ENCODE measurements around the gene HCRTR2.
A peak's percentile ranks its signal among the peaks of the same experiment; 100 is the strongest.
"Not testable (repeated sequence)": the region's sequence is repeated elsewhere in the genome, so short reads cannot be mapped to it uniquely, and the experiment has no call there.

Gene HCRTR2

DNA sequence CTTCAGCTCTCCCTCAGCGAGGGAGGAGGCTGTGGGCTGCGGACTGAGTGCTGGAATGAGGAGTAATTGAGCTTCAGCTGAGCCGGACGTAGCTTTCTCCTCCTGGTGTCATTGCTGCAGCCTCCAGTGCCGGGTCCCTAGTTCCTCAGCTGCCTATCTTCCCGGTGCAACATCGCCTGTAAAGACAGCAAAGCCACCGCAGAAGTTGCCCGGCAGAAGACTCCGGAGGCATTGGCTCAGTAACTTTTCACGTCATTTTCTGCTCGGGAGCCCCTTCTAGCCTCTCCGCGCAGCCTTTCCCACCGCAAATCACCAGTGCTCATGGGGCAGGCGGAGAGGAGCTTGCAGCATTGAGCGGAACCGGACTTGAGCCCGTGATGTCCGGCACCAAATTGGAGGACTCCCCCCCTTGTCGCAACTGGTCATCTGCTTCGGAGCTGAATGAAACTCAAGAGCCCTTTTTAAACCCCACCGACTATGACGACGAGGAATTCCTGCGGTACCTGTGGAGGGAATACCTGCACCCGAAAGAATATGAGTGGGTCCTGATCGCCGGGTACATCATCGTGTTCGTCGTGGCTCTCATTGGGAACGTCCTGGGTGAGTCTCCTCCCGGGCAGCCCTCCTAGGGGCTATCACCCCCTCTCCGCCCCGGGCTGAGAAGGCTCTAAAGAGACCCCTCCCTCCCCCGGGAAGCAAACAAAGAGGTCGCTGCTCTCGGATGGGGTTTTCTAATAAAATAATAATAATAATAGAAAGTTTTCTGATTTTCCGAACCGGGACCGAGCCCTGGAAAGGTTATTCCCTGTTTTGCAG is at the start of gene HCRTR2:
Gene HCRTR2 (plus strand): TSS at position 305 of the 816 bp plus-strand sequence. CDS start 73 bp downstream, at position 378.
- peak; percentile 56 for DNase-seq (ENCODE audit: low read depth, low spot score)

DNA sequence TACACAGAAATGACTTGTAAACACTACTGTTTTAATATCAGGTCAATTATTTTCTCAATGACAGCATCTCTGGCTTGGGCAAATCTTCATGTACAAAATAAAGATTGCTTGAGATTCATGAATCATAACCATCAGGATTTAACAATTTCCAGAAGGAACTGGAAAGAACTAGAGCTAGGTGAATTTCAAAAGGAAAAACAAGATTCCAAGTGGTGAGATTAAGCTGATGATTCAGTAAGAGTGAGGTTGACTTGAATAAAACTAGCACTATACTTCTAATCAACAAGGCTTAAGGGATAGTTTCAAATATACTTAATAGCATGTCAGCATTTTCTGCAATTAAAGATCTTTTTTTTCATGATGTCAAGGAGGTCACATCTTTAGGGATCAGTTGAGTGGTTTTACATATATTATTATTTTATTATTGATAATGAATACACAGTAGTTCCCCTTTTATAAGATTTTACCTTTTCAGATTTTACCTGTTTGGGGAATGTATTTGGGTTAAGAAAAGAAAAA is 43.5 kb upstream of the HCRTR2 start:
- DNase-seq (ENCODE audit: low read depth, low spot score), result no peak

DNA sequence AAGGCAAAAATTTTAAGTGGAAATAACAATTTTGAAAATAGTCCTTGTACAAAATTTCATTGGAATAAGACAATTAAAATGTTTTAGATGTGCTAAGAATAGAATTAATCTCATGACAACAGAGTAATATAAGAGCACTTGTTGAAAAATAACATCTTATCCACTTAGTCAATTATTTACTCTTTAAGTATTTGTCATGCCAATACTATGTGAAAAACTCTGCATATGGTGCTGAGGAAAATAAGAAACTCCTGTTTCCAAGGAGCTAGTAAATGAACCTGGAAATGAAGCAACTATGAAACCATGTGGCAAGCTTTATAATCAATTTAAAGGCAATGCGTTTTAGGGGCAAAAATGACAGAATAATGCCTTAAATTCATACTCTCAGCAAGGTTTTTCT is 42.7 kb upstream of the HCRTR2 start:
- no peak for DNase-seq (ENCODE audit: low read depth, low spot score)

DNA sequence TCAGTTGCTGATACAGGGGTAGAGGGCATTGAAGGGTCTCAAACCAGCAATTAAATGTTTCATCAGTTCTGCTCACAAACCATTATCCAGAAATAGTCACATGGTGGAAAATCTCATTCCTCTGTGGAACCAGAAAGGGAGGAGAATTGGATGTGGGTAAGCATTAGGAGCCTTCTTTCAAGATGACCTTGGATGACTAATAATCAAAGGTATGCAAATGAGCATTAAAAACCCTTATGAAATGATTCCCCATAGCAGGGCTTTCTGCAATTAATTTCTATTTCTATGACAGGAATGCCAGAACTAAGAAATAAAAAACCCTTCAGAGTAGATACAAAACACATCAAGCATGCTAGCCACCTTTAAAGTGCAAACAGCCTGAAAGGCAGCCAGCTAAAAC is 37.4 kb upstream of the HCRTR2 start:
- DNase-seq (ENCODE audit: low read depth, low spot score), result no peak

- DNase-seq (ENCODE audit: low read depth, low spot score), result no peak
Measured at GRCh38 chr6:55137929-55138693, 36.2 kb upstream of the HCRTR2 start.

DNA sequence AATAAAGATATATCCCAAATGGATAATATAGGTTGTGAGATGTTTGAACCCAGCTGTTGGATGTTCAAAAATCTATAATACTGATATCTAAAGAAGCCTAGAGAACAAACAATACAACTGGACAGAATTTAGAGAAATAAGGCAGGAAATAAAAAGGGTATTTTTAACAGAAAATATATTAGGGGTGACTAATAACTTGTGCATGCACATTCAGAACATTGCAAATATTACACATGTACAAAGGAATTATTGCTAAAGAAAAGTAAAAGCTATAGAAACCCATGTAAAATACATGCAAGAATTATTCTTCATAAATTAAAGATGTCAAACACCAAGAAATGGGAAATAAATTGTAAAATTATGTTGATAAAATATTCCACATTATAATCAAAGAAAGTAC is 32.7 kb upstream of the HCRTR2 start:
- no peak for DNase-seq (ENCODE audit: low read depth, low spot score)

GRCh38 chr6:55142610-55143009 is 31.7 kb upstream of the HCRTR2 start:
- no peak for DNase-seq (ENCODE audit: low read depth, low spot score)

DNA sequence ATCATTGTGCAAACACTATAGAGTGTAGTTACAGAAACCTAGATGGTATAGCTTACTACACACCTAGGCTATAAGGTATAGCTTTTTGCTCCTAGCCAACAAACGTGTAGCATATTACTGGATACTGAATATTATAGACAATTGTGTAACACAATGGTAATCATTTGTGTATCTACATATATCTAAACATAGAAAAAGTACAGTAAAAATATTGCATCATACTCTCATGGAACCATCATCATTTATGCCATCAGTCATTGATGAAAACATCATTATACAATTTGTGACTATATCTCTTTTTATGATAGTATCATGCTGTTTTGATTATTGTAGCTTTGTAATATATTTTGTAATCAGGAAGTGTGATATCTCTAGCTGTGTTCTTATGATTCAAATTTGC is 21.0 kb upstream of the HCRTR2 start:
- DNase-seq (ENCODE audit: low read depth, low spot score), result no peak

DNA sequence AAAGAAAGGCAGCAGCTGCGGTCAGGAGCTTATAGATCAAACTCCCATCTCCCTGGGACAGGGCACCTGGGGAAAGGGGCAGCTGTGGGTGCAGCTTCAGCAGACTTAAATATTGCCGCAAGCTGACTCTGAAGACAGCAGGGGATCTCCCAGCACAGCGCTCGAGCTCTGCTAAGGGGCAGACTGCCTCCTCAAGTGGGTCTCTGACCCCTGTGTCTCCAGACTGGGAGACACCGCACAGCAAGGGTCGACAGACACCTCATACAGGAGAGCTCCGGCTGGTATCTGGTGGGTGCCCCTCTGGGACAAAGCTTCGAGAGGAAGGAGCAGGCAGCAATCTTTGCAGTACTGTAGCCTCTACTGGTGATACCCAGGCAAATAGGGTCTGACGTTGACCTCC is 15.5 kb upstream of the HCRTR2 start:
- not testable (repeated sequence) for DNase-seq (ENCODE audit: low read depth, low spot score)

DNA sequence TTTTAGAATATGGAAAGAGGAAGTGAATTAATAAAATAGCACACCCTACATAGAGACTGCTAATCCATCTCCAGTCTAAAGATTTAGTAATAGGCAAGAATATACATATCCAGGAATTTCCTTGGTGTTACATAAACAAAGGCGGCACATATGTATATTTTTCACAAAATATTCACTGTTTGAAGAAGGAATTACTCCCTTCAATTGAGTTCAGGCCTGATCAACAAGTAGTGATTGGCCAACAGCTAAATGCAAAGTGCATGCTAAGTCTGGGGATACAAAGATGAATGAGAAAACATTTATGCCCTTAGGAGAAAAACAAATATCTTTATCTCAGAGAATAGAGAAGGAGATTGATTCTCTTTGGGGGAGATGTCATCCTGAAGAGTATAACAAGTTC is 6.5 kb upstream of the HCRTR2 start:
- no peak for DNase-seq (ENCODE audit: low read depth, low spot score)

DNA sequence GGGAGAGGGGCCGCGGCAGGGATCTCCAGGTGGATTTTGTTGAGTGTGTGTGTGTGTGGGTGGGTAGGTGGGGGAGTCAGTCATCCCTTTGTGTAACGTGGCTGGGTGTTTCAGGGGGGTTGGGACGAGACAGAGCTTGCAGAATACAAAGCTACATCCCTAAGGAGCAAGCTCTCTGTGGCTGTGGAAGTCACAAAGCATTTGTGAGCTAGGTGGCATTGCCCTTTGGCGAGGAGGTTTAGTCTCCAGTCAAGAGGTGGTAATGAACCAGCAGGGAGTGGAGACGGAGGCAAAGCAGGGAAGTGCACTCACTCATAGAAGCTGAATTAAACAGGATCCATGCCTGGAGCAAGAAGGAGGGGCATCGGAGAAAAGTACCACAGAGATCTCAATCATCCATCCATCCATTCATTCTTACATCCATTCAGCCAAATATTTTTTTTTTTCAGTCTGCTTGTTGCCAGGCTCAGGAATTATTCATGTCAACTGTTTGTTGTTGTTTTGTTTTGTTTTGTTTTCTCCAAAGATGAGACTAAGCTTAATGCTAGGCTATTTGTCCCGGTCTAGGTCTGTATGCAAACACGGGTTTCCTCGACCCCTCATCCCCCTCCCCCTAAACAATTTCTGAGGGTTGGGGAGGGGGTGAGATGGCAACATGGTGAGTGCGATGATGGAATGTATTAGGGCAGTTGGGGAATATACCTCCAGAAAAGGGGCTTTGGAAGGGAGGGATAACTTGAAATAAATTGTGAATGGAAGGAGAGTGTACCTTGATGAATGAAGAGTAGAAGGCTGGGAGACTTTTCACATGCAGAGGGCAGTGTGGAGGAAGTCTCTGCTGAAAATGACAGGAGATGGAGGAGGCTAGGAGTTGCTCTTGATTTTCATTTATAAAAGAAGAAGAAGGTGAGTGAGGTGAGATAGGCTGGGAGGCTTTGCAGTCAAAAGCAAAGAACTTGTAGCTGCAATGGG is 1.0 kb downstream of the HCRTR2 start:
- peak; percentile 22 for DNase-seq (ENCODE audit: low read depth, low spot score)

DNA sequence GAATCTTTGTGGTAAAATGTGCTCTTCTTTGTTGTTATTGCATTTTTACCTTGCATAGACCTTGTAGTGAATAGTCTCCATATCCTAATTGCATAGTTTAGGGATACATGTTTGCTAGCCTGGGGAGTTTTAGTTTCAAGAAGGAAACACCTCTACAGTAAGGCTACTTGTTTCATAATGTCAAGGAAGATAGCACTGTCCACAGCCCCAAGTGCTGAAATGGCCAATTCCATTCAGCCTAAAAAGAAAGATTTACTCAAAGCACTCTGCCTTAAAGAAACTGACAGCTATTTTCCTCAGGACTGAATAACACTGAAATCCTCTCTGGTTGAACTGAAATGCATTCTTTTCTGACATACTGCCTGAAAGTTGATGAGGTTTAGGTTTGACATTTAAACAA is 2.6 kb downstream of the HCRTR2 start:
- no peak for DNase-seq (ENCODE audit: low read depth, low spot score)

DNA sequence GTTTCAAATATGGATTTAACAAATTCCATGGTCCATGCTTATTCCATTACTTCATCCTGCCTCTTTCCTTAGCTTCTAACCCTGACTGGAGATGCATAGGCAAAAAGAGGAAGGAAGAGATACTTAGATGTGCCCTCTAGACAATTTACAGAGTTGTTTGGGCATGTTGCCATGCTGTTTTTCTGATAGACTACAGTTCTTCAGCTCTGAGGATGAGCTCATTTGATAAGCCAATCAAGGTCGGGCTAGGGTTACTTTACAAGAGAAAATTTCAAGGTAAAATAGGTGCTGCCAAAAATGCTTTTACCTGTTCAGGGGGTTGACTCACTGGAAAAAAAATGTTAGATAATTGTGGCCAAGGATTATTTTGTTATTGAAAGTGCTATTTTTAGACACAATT is 5.9 kb downstream of the HCRTR2 start:
- no peak for DNase-seq (ENCODE audit: low read depth, low spot score)

DNA sequence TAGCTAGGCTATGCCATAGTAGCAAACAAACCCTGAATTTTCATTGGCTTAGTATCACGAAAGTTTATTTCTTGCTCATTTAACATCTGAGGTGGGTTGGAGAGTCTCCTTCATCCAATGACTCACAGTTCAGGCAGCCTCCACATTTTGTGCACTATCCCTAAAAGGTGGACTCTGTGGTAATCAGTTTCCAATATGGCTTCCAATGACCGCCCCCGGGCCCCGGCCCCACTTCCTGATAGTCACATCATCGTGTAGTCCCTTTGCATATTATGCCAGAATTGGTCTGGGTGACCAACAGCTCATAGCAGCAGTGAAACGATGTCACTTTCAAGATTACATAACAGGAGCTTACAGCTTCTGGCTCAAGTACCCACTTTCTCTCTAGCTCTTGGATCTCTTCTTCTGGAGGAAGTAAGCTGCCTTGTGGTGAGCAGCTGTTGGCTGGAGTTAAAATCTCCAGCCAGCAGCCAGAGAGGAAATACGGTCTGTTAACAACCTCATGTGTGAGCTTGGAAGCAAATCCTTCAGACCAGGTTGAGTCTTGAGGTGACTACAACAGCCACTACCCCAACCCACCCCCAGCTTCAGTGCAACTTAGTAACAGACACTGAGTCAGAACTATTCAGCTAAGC is 7.8 kb downstream of the HCRTR2 start:
- no peak for DNase-seq (ENCODE audit: low read depth, low spot score)

- DNase-seq (ENCODE audit: low read depth, low spot score), result no peak
Measured at GRCh38 chr6:55184782-55185530, 10.6 kb downstream of the HCRTR2 start.

DNA sequence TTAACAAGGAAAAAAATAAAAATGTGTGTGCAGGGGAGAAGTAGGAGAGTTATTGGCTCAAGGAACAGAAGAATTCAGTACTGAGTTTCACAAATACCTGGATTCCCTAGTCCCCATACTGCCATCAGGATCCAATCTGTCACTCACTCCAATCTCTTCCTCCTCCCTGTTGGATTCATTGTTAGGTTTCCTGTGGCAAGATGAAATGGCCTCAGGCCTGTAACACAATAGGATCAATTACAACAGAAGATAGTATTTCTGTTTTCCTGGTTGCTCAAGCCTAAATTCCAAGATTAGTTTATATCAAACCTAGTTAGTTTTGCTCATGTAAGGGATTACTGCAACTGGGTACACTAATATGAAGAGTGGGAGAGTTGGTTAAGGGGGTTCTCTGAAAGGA is 24.4 kb downstream of the HCRTR2 start:
- DNase-seq (ENCODE audit: low read depth, low spot score), result peak; percentile 13

DNA sequence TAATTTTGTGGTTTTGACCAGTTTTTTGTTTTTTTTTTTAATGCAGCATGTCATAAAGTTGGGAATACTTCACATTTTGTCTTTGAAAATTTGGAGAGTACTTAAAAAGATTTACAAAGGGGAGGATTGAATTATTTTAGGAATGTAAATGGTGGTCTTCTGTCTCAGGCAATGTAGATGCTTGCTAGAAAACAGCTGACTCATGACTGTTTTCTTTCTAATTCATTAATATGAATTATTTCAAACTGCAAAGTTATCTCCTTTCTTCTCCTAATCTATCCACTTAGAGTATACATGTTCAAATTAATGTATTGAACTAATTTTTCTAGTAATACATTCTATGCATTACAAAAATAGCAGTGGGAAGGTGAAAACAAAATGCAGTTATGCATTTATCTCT is 24.9 kb downstream of the HCRTR2 start:
- no peak for DNase-seq (ENCODE audit: low read depth, low spot score)

DNA sequence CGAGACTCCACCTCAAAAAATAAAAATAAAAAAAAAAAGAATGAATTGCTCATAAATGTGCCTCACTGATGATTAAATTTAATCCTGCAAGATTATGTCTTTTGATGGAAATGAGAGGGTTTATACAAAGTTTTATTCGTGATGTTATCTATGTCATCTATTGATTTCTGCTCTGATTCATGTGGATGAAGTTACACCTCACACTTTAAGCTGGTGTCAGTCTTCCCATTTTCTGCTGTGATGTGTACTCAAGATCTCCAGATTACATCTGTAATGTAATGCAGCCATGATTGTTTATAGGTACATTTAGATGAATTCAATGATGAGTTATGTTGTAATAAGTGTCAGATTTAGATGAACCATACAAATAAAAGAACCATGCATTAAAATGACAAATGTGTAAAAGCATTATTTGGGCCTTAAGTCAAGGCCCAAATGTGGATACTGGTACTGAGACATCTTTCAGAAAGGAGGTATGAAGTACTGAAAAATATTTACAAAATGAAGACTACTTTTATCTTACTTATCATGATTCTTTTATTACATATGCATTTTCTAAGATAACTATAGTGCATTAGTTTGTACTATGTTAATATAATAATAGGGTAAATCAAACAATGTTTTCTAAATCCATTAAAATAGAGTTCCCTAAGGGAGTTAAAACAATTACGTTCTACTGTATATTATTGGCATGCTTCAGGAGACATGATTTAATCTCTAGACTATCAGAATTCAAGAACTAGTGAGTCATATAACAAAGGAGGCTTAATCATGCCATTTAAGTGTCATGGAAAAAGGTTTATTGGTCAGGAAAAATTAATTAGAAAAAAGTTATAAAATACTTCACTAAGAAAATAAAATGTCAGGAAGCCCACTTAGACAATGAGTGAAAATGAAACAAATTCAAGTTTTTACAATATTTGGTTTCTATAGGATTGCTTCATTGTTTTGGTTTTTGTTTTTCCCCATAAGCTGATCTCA is 34.5 kb downstream of the HCRTR2 start:
- DNase-seq (ENCODE audit: low read depth, low spot score), result no peak

- no peak for DNase-seq (ENCODE audit: low read depth, low spot score)
Measured at GRCh38 chr6:55210952-55211351, 36.6 kb downstream of the HCRTR2 start.

Measured in ELF-1 (cell line).